ENCODE data around the gene PRICKLE3. TPM values are rescaled to one million over a fixed set of nuclear protein-coding genes. Genes with fewer than 3 reads are reported as not detected.
A peak's percentile ranks its signal among the peaks of the same experiment; 100 is the strongest.

Gene PRICKLE3
- total RNA-seq, 1 donor = 6.9 TPM

GRCh38 chrX:49188468-49189076, 2.4 kb upstream of the PRICKLE3 start:
- H3K79me2 ChIP-seq (ENCODE audit: insufficient read depth, low read length) = no peaks in the 10 kb centered on the region
- DNase-seq (ENCODE audit: insufficient read length, low spot score, missing footprints) = no peak
- H3K4me1 ChIP-seq (ENCODE audit: insufficient read depth, low read length) = peaks cover 6% of the 10 kb centered on the region
- H3K27me3 ChIP-seq (ENCODE audit: insufficient read depth, low read length) = no peaks in the 10 kb centered on the region
- H3K4me3 ChIP-seq (ENCODE audit: insufficient read depth, low read length) = no peak overlapping the region
- H3K36me3 ChIP-seq (ENCODE audit: insufficient read depth, low read length) = no peaks in the 10 kb centered on the region
- TF ChIP-seq CTCF (IDR thresholded peaks at IDR 0.05; ENCODE audit: extremely low read depth, low read depth, low read length) = no peak
- H3K9me3 ChIP-seq (ENCODE audit: low read depth, low read length) = no peaks in the 10 kb centered on the region
- H3K27ac ChIP-seq (ENCODE audit: low read depth, low read length) = no peak overlapping the region
- H4K20me1 ChIP-seq (ENCODE audit: insufficient read depth, low read length) = no peaks in the 10 kb centered on the region
- no peak overlapping the region for H2AFZ ChIP-seq (ENCODE audit: low read length)
- no peak overlapping the region for H3K4me2 ChIP-seq (ENCODE audit: insufficient read depth, low read length)

- no peak overlapping the region for H3K27ac ChIP-seq (ENCODE audit: low read depth, low read length)
- no peaks in the 10 kb centered on the region for H3K36me3 ChIP-seq (ENCODE audit: insufficient read depth, low read length)
- no peaks in the 10 kb centered on the region for H4K20me1 ChIP-seq (ENCODE audit: insufficient read depth, low read length)
- H3K4me1 ChIP-seq (ENCODE audit: insufficient read depth, low read length) = peaks cover 6% of the 10 kb centered on the region
- no peaks in the 10 kb centered on the region for H3K27me3 ChIP-seq (ENCODE audit: insufficient read depth, low read length)
- no peak overlapping the region for H3K4me3 ChIP-seq (ENCODE audit: insufficient read depth, low read length)
- no peak for DNase-seq (ENCODE audit: insufficient read length, low spot score, missing footprints)
- no peaks in the 10 kb centered on the region for H3K9me3 ChIP-seq (ENCODE audit: low read depth, low read length)
- no peaks in the 10 kb centered on the region for H3K79me2 ChIP-seq (ENCODE audit: insufficient read depth, low read length)
- no peak overlapping the region for H3K4me2 ChIP-seq (ENCODE audit: insufficient read depth, low read length)
- no peak for TF ChIP-seq CTCF (IDR thresholded peaks at IDR 0.05; ENCODE audit: extremely low read depth, low read depth, low read length)
- no peak overlapping the region for H2AFZ ChIP-seq (ENCODE audit: low read length)
Observed at GRCh38 chrX:49187526-49187925, 1.4 kb upstream of the PRICKLE3 start.

GRCh38 chrX:49187028-49187394, 838 bp upstream of the PRICKLE3 start:
- H3K4me3 ChIP-seq (ENCODE audit: insufficient read depth, low read length) = no peak overlapping the region
- no peaks in the 10 kb centered on the region for H4K20me1 ChIP-seq (ENCODE audit: insufficient read depth, low read length)
- no peak for TF ChIP-seq CTCF (IDR thresholded peaks at IDR 0.05; ENCODE audit: extremely low read depth, low read depth, low read length)
- H3K9me3 ChIP-seq (ENCODE audit: low read depth, low read length) = no peaks in the 10 kb centered on the region
- no peak overlapping the region for H3K4me2 ChIP-seq (ENCODE audit: insufficient read depth, low read length)
- H3K4me1 ChIP-seq (ENCODE audit: insufficient read depth, low read length) = peaks cover 6% of the 10 kb centered on the region
- H3K27ac ChIP-seq (ENCODE audit: low read depth, low read length) = no peak overlapping the region
- no peak overlapping the region for H2AFZ ChIP-seq (ENCODE audit: low read length)
- no peaks in the 10 kb centered on the region for H3K27me3 ChIP-seq (ENCODE audit: insufficient read depth, low read length)
- DNase-seq (ENCODE audit: insufficient read length, low spot score, missing footprints) = no peak
- H3K79me2 ChIP-seq (ENCODE audit: insufficient read depth, low read length) = no peaks in the 10 kb centered on the region
- H3K36me3 ChIP-seq (ENCODE audit: insufficient read depth, low read length) = no peaks in the 10 kb centered on the region

- peak; percentile 96 for DNase-seq (ENCODE audit: insufficient read length, low spot score, missing footprints)
- H3K27ac ChIP-seq (ENCODE audit: low read depth, low read length) = no peak overlapping the region
- peaks cover 6% of the 10 kb centered on the region for H3K4me1 ChIP-seq (ENCODE audit: insufficient read depth, low read length)
- no peaks in the 10 kb centered on the region for H3K36me3 ChIP-seq (ENCODE audit: insufficient read depth, low read length)
- no peaks in the 10 kb centered on the region for H3K27me3 ChIP-seq (ENCODE audit: insufficient read depth, low read length)
- H3K9me3 ChIP-seq (ENCODE audit: low read depth, low read length) = no peaks in the 10 kb centered on the region
- TF ChIP-seq CTCF (IDR thresholded peaks at IDR 0.05; ENCODE audit: extremely low read depth, low read depth, low read length) = no peak
- no peaks in the 10 kb centered on the region for H3K79me2 ChIP-seq (ENCODE audit: insufficient read depth, low read length)
- H2AFZ ChIP-seq (ENCODE audit: low read length) = no peak overlapping the region
- peak overlapping the region; percentile 73 for H3K4me3 ChIP-seq (ENCODE audit: insufficient read depth, low read length)
- peak overlapping the region; percentile 77 for H3K4me2 ChIP-seq (ENCODE audit: insufficient read depth, low read length)
- no peaks in the 10 kb centered on the region for H4K20me1 ChIP-seq (ENCODE audit: insufficient read depth, low read length)
Observed at GRCh38 chrX:49184294-49185281, 1.6 kb downstream of the PRICKLE3 start.

Data from osteoblast (primary cell).